NB4 (cell line): ENCODE measurements around the gene RFFL.

Experiments used
- DNase-seq: peaks from one replicate; pipeline ENCODE4 v3.0.0; 2010; ENCODE audit warnings: low read depth
- H3K4me3 ChIP-seq: one replicate; pipeline ENCODE4 v1.5.1; 2011; ENCODE audit warnings: mild to moderate bottlenecking, low read depth, low read length, moderate library complexity
- CTCF ChIP-seq: IDR thresholded peaks from one replicate; pipeline ENCODE4 v1.5.1; 2012; ENCODE audit warnings: low read depth, low read length
- MAX ChIP-seq: IDR thresholded peaks from 2 replicates; pipeline ENCODE4 v1.6.1; 2011; ENCODE audit warnings: low read depth, low read length
- MYC ChIP-seq: IDR thresholded peaks from 2 replicates; pipeline ENCODE4 v1.6.1; 2011; ENCODE audit warnings: low read depth, low read length
- POLR2A ChIP-seq: IDR thresholded peaks from 2 replicates; pipeline ENCODE4 v1.6.1; 2011; ENCODE audit warnings: mild to moderate bottlenecking; ENCODE audit not compliant: insufficient read length; ENCODE audit errors: extremely low read depth

RFFL gene

GRCh38 chr17:35011671-35012216 lies 51.8 kb downstream of the RFFL start:
- DNase-seq, result no peak
- no peak overlapping the region for H3K4me3 ChIP-seq
- no peak for TF ChIP-seq MAX
- no peak for TF ChIP-seq MYC
- no peak for TF ChIP-seq CTCF

GRCh38 chr17:35010093-35010492 lies 53.4 kb downstream of the RFFL start:
- no peak for DNase-seq
- H3K4me3 ChIP-seq, result no peak overlapping the region
- TF ChIP-seq MAX (no peak), CTCF (no peak), POLR2A (no peak), MYC (no peak)

GRCh38 chr17:35006961-35007360 lies 56.5 kb downstream of the RFFL start:
- no peak for DNase-seq
- H3K4me3 ChIP-seq, result no peak overlapping the region
- TF ChIP-seq CTCF, result no peak
- TF ChIP-seq MYC, result no peak
- no peak for TF ChIP-seq MAX
- TF ChIP-seq POLR2A, result no peak

GRCh38 chr17:35006345-35006744 lies 57.2 kb downstream of the RFFL start:
- H3K4me3 ChIP-seq, result no peak overlapping the region
- DNase-seq, result no peak
- TF ChIP-seq MYC (no peak), POLR2A (no peak), CTCF (no peak), MAX (no peak)

GRCh38 chr17:35003778-35004177 lies 59.7 kb downstream of the RFFL start:
- DNase-seq, result no peak
- H3K4me3 ChIP-seq, result no peak overlapping the region
- no peak for TF ChIP-seq MYC
- TF ChIP-seq MAX, result no peak
- no peak for TF ChIP-seq POLR2A
- no peak for TF ChIP-seq CTCF
